K562 (cell line): ENCODE measurements around the gene TAS1R3. TPM values are rescaled to one million over a fixed set of nuclear protein-coding genes. Genes with fewer than 3 reads are reported as not detected.

ENCODE experiments used
- CCAR2 ChIP-seq: fragments of 200-400 bp; formaldehyde crosslinking; IDR thresholded peaks from 2 replicates; pipeline ENCODE4 v1.6.1; 2017; ENCODE audit warnings: mild to moderate bottlenecking, low read depth, low read length
- CREBBP ChIP-seq: IDR thresholded peaks from one replicate; pipeline ENCODE4 v1.6.1; 2012; ENCODE audit warnings: low read depth, mild to moderate bottlenecking, control low read depth, inconsistent platforms, low read length
- ELF4 ChIP-seq: fragments of 450-650 bp; formaldehyde crosslinking; IDR thresholded peaks from 2 replicates; pipeline ENCODE4 v1.4.0; 2022; ENCODE audit warnings: missing genetic modification characterization
- GATAD2A ChIP-seq: fragments of 450-650 bp; IDR thresholded peaks from 2 replicates; pipeline ENCODE4 v1.6.1; 2017
- MNT ChIP-seq, 2 experiments: fragments of 450-650 bp; conservative IDR thresholded peaks; 2 replicates each; pipeline ENCODE4 v1.6.1; 2017; ENCODE audit warnings: mild to moderate bottlenecking in 2 of 2, moderate library complexity in 2 of 2
- NR2F6 ChIP-seq: fragments of 450-650 bp; formaldehyde crosslinking; IDR thresholded peaks from 2 replicates; pipeline ENCODE4 v1.4.0; 2020; ENCODE audit warnings: mild to moderate bottlenecking
- POLR2B ChIP-seq: fragments of 450-650 bp; IDR thresholded peaks from 2 replicates; pipeline ENCODE4 v1.6.1; 2018; ENCODE audit warnings: low read depth; ENCODE audit not compliant: partially characterized antibody
- POU5F1 ChIP-seq: fragments of 150-350 bp; IDR thresholded peaks from 2 replicates; pipeline ENCODE4 v1.6.1; 2014; ENCODE audit warnings: borderline replicate concordance, low read length, low read depth, mild to moderate bottlenecking; ENCODE audit not compliant: partially characterized antibody
- SIX5 ChIP-seq, 2 experiments: IDR thresholded peaks; 2 replicates each; pipeline ENCODE4 v1.6.1; 2011; ENCODE audit warnings: low read length in 2 of 2, borderline replicate concordance in 1 of 2, low read depth in 1 of 2, mild to moderate bottlenecking in 1 of 2, moderate library complexity in 1 of 2; ENCODE audit not compliant: insufficient read depth in 1 of 2
- SMAD3 ChIP-seq: fragments of 450-650 bp; formaldehyde crosslinking; conservative IDR thresholded peaks from 2 replicates; pipeline ENCODE4 v1.4.0; 2020; ENCODE audit warnings: mild to moderate bottlenecking
- TCF7 ChIP-seq: sonication (generic); IDR thresholded peaks from 2 replicates; pipeline ENCODE4 v1.6.1; 2016; ENCODE audit warnings: antibody characterized with exemption, borderline replicate concordance
- TRIM24 ChIP-seq, 2 experiments: fragments of 450-650 bp; IDR thresholded peaks; 2 replicates each; pipeline ENCODE4 v1.6.1; 2016
- ZNF121 ChIP-seq: sonication (generic); formaldehyde crosslinking; conservative IDR thresholded peaks from 2 replicates; pipeline ENCODE4 v1.8.0; 2022; ENCODE audit warnings: missing genetic modification reagents
- ZNF174 ChIP-seq: fragments of 250-450 bp; sonication (Bioruptor Pico); IDR thresholded peaks from 2 replicates; pipeline ENCODE4 v1.4.0; 2020; ENCODE audit warnings: mild to moderate bottlenecking
- ZNF263 ChIP-seq: sonication (generic); formaldehyde crosslinking; IDR thresholded peaks from 2 replicates; pipeline ENCODE4 v1.8.0; 2022; ENCODE audit warnings: mild to moderate bottlenecking, missing genetic modification reagents, borderline replicate concordance
- ZNF639 ChIP-seq, 2 experiments: fragments of 200-800 bp in 1 of 2; sonication (Bioruptor generic) in 1 of 2; sonication (generic) in 1 of 2; formaldehyde crosslinking in 1 of 2; IDR thresholded peaks in 1 of 2; conservative IDR thresholded peaks in 1 of 2; 2 replicates each; pipeline versions ENCODE4 v1.5.0 to v1.6.1; 2016 to 2020; ENCODE audit warnings: missing compliant biosample characterization in 1 of 2, missing genetic modification characterization in 1 of 2, missing genetic modification reagents in 1 of 2
- polyA plus RNA-seq, 8 experiments: library from polyadenylated mRNA; depleted of rRNA in 4 of 8; stranded (reverse) in 5 of 8; unstranded in 3 of 8; fragments of >200 nt; fragmentation: Nextera tagmentation in 2 of 8; fragmentation: Illumina TruSeq in 1 of 8; extraction: Ambion mirVana in 2 of 8; extraction: Trizol in 1 of 8; gene quantifications; 2 replicates each; pipeline versions ENCODE4 v1.2.1 to v1.2.3, GENCODE V29; 2011 to 2014; ENCODE audit warnings: inconsistent platforms in 1 of 8, missing spikeins in 1 of 8
- total RNA-seq, 7 experiments: library from RNA; depleted of rRNA in 6 of 7; stranded (reverse); fragments of >200 nt in 6 of 7; fragmentation: Illumina TruSeq in 2 of 7; extraction: Trizol in 2 of 7; gene quantifications; 2 replicates each; pipeline versions ENCODE4 v1.2.1 to v1.2.3, GENCODE V29; 2011 to 2021; ENCODE audit warnings: low replicate concordance in 1 of 7
- TF ChIP-seq, protein P1 (sequence below): fragments of 200-800 bp; sonication (Bioruptor generic); IDR thresholded peaks from 2 replicates; pipeline ENCODE4 v1.6.1; 2017; ENCODE audit warnings: missing genetic modification characterization, missing compliant biosample characterization
- TF ChIP-seq, protein P2 (sequence below): IDR thresholded peaks from 2 replicates; pipeline ENCODE4 v1.6.1; 2012; ENCODE audit warnings: low read depth, low read length, improper control_type of control experiment, borderline replicate concordance

The TAS1R3 gene
- total and polyA plus RNA-seq, 9 of the 15 experiments (the other 6 are each of a cell fraction or from before 2014, with no cell fraction given) = 0.07 to 0.13 TPM; not detected in 7

DNA sequence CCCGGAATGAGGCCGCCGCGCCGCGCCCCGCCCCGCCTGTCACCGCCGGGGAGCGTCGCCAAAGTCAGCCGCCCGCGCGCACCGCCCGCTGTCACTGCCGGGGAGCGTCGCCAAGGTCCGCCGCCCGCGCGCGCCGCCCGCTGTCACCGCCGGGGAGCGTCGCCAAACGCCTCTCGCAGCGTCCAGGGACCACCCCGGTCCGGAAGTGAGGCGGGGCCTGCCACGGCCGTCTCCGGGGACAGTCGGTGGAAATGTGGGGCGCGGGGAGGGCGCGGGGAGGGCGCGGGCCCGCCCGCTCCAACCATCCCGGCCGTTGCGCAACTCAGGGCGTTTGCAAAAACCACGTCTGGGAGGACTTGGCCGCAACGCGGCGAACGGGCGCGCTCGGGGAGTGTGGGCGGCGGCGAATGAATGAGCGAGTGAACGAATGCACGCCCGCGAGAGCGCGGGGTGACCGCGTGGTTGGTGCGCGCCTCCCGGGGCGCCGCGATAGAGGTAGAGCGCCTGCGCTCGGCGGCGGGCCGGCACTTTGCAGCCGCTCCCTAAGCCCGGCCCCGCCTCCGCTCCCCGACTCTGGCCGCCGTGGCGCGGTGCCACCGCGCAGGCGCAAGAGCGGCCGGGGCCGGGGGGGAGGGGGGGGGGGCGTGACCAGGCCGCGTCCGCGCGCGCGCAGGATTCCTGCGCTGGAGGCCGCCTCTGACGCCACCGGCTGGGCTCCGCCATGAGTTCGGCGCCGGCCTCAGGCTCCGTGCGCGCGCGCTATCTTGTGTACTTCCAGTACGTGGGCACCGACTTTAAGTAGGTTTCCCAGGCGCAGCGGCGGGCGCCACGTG is 22.9 kb upstream of the TAS1R3 start, which contains the start of the genes ACAP3 and PUSL1 (continued):
- TF ChIP-seq ZNF639 (CRISPR knock-in tag; conservative IDR thresholded peaks at IDR 0.05 in 1 of 2, IDR thresholded peaks at IDR 0.05 in 1 of 2) = peak in 1 of 2 experiments; percentile 99; a peak in 2 of 4 replicates
- TF ChIP-seq TRIM24 (IDR thresholded peaks at IDR 0.05) = peak in 1 of 2 experiments; percentile 42; a peak in 1 of 4 replicates
- TF ChIP-seq, protein P1, sequence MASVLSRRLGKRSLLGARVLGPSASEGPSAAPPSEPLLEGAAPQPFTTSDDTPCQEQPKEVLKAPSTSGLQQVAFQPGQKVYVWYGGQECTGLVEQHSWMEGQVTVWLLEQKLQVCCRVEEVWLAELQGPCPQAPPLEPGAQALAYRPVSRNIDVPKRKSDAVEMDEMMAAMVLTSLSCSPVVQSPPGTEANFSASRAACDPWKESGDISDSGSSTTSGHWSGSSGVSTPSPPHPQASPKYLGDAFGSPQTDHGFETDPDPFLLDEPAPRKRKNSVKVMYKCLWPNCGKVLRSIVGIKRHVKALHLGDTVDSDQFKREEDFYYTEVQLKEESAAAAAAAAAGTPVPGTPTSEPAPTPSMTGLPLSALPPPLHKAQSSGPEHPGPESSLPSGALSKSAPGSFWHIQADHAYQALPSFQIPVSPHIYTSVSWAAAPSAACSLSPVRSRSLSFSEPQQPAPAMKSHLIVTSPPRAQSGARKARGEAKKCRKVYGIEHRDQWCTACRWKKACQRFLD (CRISPR knock-in tag) = peak; percentile 86
- no peak for TF ChIP-seq GATAD2A
- no peak for TF ChIP-seq CCAR2
- no peak for TF ChIP-seq POU5F1
- TF ChIP-seq SMAD3 (CRISPR knock-in tag) = no peak
- no peak for TF ChIP-seq CREBBP
- TF ChIP-seq ELF4 (CRISPR knock-in tag) = no peak
- TF ChIP-seq ZNF121 (CRISPR knock-in tag) = no peak; the same call in 1 of the 2 replicates
- TF ChIP-seq TCF7 = no peak
- no peak for TF ChIP-seq SIX5 (IDR thresholded peaks at IDR 0.05; ENCODE audit: borderline replicate concordance in 1 of 2, insufficient read depth in 1 of 2, low read depth in 1 of 2, low read length in 2 of 2)
- no peak for TF ChIP-seq ZNF174
- TF ChIP-seq, protein P2, sequence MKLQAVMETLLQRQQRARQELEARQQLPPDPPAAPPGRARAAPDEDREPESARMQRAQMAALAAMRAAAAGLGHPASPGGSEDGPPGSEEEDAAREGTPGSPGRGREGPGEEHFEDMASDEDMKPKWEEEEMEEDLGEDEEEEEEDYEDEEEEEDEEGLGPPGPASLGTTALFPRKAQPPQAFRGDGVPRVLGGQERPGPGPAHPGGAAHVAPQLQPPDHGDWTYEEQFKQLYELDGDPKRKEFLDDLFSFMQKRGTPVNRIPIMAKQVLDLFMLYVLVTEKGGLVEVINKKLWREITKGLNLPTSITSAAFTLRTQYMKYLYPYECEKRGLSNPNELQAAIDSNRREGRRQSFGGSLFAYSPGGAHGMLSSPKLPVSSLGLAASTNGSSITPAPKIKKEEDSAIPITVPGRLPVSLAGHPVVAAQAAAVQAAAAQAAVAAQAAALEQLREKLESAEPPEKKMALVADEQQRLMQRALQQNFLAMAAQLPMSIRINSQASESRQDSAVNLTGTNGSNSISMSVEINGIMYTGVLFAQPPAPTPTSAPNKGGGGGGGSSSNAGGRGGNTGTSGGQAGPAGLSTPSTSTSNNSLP = 0 out of 2 replicates have a peak, but pooled peaks have one; percentile 25
- no peak for TF ChIP-seq NR2F6 (CRISPR knock-in tag)
- TF ChIP-seq POLR2B = peak; percentile 21
- peak; percentile 78 for TF ChIP-seq ZNF263 (CRISPR knock-in tag)
- peak; percentile 95 to 98 for TF ChIP-seq MNT (conservative IDR thresholded peaks at IDR 0.05)
